ENCODE results near the gene URB1.

URB1 gene

GRCh38 chr21:32340863-32341848, 51.7 kb downstream of the URB1 start:
- no peak for DNase-seq

- DNase-seq, result no peak
These were observed 54.4 kb downstream of the URB1 start for GRCh38 chr21:32338209-32338921.

GRCh38 chr21:32337206-32337605, 55.6 kb downstream of the URB1 start:
- DNase-seq, result no peak

- no peak for DNase-seq
These were observed 56.1 kb downstream of the URB1 start for GRCh38 chr21:32336711-32337110.

- no peak for DNase-seq
These were observed 56.9 kb downstream of the URB1 start for GRCh38 chr21:32335601-32336575.

GRCh38 chr21:32334980-32335531, 57.8 kb downstream of the URB1 start:
- no peak for DNase-seq

- no peak for DNase-seq
These were observed 58.7 kb downstream of the URB1 start for GRCh38 chr21:32333953-32334673.

- no peak for DNase-seq
These were observed 60.3 kb downstream of the URB1 start for GRCh38 chr21:32332463-32332951.

GRCh38 chr21:32331444-32332305, 61.1 kb downstream of the URB1 start:
- DNase-seq, result no peak

GRCh38 chr21:32330784-32331311, 62.0 kb downstream of the URB1 start:
- no peak for DNase-seq

- no peak for DNase-seq
These were observed 63.0 kb downstream of the URB1 start for GRCh38 chr21:32329776-32330175.

GRCh38 chr21:32329331-32329730, 63.5 kb downstream of the URB1 start:
- no peak for DNase-seq

- no peak for DNase-seq
These were observed 64.2 kb downstream of the URB1 start for GRCh38 chr21:32328595-32328994.

GRCh38 chr21:32325706-32326105, 67.1 kb downstream of the URB1 start:
- DNase-seq, result no peak

GRCh38 chr21:32322676-32323075, 70.1 kb downstream of the URB1 start:
- DNase-seq, result no peak

GRCh38 chr21:32322103-32322502, 70.7 kb downstream of the URB1 start:
- DNase-seq, result no peak

GRCh38 chr21:32321480-32321879, 71.3 kb downstream of the URB1 start:
- DNase-seq, result no peak

- no peak for DNase-seq
These were observed 72.1 kb downstream of the URB1 start for GRCh38 chr21:32320726-32321125.

GRCh38 chr21:32320059-32320458, 72.8 kb downstream of the URB1 start:
- DNase-seq, result no peak

- DNase-seq, result no peak
These were observed 73.8 kb downstream of the URB1 start for GRCh38 chr21:32319012-32319411.
